ENCODE data around the gene FAM53A.

Gene FAM53A

DNA sequence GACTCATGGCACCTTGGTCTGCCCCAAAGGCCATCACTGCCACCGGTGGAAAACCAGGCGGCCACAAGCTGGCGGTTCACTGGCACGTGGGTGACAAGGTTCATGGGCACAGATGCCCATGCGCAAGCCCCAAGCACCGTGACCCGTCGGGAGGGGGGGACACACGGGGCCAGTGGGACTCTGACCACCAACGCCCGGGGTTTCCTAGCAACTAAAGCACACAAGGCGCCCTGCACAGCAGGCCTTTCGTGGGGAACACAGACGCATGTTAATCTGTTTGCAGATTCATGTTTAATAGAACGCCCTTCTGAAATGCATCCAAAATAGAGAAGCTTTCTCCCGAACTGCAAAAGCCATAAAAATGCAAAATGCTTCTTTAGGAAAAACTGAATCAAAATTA lies 43.9 kb downstream of the FAM53A start:
- no peak for DNase-seq (ENCODE audit: low read depth)
- no peak overlapping the region for H3K4me3 ChIP-seq (ENCODE audit: low read depth, low read length)
- TF ChIP-seq, protein P1, sequence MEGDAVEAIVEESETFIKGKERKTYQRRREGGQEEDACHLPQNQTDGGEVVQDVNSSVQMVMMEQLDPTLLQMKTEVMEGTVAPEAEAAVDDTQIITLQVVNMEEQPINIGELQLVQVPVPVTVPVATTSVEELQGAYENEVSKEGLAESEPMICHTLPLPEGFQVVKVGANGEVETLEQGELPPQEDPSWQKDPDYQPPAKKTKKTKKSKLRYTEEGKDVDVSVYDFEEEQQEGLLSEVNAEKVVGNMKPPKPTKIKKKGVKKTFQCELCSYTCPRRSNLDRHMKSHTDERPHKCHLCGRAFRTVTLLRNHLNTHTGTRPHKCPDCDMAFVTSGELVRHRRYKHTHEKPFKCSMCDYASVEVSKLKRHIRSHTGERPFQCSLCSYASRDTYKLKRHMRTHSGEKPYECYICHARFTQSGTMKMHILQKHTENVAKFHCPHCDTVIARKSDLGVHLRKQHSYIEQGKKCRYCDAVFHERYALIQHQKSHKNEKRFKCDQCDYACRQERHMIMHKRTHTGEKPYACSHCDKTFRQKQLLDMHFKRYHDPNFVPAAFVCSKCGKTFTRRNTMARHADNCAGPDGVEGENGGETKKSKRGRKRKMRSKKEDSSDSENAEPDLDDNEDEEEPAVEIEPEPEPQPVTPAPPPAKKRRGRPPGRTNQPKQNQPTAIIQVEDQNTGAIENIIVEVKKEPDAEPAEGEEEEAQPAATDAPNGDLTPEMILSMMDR (IDR thresholded peaks at IDR 0.05; ENCODE audit: insufficient read depth, low read depth, low read length, missing control alignments), result no peak

DNA sequence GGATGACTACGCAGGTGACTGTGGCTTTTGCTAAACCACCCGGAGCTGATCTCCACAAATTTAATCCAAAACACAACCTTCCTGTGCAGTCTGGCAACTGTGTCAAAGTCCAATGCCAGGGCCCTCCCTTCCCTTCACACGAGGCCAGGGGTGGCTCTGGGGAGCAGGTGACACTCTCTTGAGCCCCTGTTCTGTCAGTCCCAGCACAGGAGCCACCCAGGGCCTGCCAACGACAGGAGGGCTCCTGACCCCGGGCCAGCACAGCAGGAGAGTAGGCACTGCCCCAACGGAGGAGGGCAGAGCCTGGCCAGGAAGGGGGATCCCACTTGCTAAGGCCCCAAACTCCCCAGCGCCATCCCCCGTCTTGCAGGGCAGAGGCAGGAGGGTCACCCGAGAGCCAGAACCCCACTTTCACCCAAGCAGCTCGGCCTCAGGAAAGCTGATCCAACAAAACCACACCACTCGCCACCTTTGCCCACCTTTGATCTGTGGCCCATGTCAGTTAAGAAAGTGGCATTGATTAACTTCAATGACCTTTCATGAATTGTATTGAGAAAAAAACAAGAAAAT lies 44.7 kb downstream of the FAM53A start:
- TF ChIP-seq, protein P1 (IDR thresholded peaks at IDR 0.05; ENCODE audit: insufficient read depth, low read depth, low read length, missing control alignments), result no peak
- no peak for DNase-seq (ENCODE audit: low read depth)
- H3K4me3 ChIP-seq (ENCODE audit: low read depth, low read length), result no peak overlapping the region

DNA sequence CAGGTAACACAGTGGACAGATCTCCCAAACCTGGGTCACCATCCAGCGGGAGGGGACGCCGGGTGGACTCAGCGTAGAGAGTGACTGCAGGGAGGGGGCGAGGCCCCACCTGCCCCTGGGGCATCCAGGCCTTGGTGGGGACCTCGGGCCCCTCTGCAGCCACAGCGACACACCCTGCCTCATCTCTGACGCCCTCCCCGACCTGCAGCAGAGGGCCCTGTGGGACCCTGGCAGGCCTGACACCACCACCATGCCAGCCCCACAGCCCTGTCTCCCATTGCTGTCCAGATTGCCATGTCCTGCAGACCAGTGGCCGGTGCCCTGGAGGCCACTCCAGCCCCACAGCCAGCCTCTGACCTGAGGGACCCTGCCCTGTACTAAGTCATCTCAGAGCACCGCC lies 45.2 kb downstream of the FAM53A start:
- TF ChIP-seq, protein P1 (IDR thresholded peaks at IDR 0.05; ENCODE audit: insufficient read depth, low read depth, low read length, missing control alignments), result no peak
- DNase-seq (ENCODE audit: low read depth), result no peak

DNA sequence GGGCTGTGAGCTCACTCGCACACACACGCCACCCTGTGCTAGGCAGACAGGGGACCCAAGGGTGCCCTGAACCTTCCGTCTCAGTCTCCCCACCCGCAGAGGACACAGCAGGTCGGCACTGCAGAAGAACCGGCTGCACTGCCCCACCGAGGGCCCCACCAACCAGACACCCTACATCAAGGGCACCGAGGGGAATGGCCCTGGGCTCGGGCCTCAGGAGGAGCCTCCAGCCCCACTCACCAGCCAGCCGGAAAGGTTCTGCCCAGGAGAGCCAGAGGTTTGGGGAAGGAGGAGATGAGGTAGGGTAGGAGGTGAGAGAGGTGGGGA lies 45.9 kb downstream of the FAM53A start:
- no peak for DNase-seq (ENCODE audit: low read depth)
- TF ChIP-seq, protein P1 (IDR thresholded peaks at IDR 0.05; ENCODE audit: insufficient read depth, low read depth, low read length, missing control alignments), result no peak
- no peak overlapping the region for H3K4me3 ChIP-seq (ENCODE audit: low read depth, low read length)

More for the DNA sequence above, 45.2 kb downstream of the FAM53A start:
- no peak overlapping the region for H3K4me3 ChIP-seq (ENCODE audit: low read depth, low read length)

DNA sequence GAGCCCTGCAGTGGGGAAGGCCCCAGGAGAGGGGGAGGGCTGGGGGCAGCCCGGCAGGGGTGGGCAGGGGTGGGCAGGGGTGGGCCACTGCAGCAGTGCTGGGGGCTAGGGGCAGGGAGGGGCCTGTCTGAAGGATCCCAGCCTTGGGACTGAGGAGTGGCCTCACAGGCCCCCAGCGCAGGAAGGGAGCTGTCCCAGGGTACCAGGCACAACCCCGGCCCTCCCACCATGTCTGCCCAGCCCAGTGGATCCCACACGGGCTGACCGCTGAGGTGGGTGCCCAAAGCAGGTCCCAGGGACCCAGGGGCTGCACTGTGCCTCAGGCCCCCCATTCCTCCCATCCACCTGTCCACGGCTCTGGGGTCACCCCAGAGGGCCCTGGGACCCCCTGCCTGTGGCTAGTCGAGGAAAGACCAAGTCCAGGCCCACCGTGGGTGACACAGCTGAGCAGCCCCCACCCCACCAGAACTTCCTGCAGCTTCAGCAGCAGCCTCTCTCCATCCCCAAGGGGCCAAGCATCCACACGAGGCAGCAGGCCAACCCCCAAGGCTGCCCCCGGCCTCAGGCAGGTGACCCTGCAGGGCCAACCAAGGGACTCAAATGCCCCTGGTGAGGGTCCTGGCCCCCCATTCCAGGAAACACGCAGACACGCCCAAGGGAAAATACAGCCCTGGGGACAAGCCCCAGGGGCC lies 46.4 kb downstream of the FAM53A start:
- no peak overlapping the region for H3K4me3 ChIP-seq (ENCODE audit: low read depth, low read length)
- TF ChIP-seq, protein P1 (IDR thresholded peaks at IDR 0.05; ENCODE audit: insufficient read depth, low read depth, low read length, missing control alignments), result no peak
- no peak for DNase-seq (ENCODE audit: low read depth)

DNA sequence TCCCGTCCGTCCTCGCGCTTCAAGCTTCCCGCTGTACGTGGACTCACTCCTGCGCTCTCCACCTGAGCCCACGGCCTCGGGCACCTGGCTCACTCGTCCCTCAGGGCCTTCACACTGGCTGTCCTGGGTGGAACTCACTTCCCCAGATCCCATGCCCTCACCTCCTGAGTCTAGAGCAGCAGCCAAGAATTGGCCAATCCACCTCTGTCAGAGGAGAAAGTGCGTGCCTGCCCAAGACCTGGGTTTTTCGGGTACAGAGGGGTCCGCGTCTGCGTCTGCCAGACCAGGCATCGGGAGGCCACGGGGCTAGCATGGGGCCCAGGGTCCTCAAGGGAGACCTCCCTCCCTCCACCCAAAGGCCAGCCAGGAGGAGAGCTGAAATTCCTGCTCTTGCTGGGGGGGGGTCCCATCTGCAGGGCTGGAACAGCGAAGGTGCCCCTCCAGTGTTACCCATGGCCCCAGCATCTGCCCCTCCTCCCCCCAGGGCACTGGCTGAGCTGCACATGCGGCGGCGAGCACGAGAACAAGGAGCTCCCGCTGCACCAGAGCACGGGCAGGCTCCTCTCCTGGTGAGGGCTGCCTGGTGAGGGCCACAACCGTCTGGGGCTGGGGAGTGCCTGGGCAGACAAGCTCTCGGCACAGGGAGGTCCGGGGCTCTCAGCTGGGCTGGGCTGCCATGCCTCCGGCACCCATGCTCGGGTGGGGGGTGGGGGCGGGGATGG lies 47.5 kb downstream of the FAM53A start:
- no peak overlapping the region for H3K4me3 ChIP-seq (ENCODE audit: low read depth, low read length)
- DNase-seq (ENCODE audit: low read depth), result no peak

More for the DNA sequence above, 47.5 kb downstream of the FAM53A start:
- TF ChIP-seq, protein P1 (IDR thresholded peaks at IDR 0.05; ENCODE audit: insufficient read depth, low read depth, low read length, missing control alignments), result no peak
